Nephron (organoid): ENCODE measurements around the gene SORCS2.
A peak's percentile ranks its signal among the peaks of the same experiment; 100 is the strongest.

Experiments
- H3K27ac Mint-ChIP-seq, 3 experiments: 2 replicates each; pipeline ENCODE4 v1.8.0; 2020; ENCODE audit warnings: mixed read lengths in 3 of 3, mild to moderate bottlenecking in 2 of 3, moderate library complexity in 1 of 3
- H3K27me3 Mint-ChIP-seq: 2 replicates; pipeline ENCODE4 v1.8.0; 2021; ENCODE audit warnings: low read depth, mild to moderate bottlenecking, moderate library complexity, mixed read lengths
- H3K36me3 Mint-ChIP-seq: 2 replicates; pipeline ENCODE4 v1.8.0; 2020; ENCODE audit warnings: low read depth, mixed read lengths
- H3K4me1 Mint-ChIP-seq: 2 replicates; pipeline ENCODE4 v1.8.0; 2020; ENCODE audit warnings: mixed read lengths
- H3K4me3 Mint-ChIP-seq, 3 experiments: 2 replicates each; pipeline ENCODE4 v1.8.0; 2020; ENCODE audit warnings: mild to moderate bottlenecking in 3 of 3, mixed read lengths in 3 of 3, moderate library complexity in 2 of 3
- H3K9me3 Mint-ChIP-seq: 2 replicates; pipeline ENCODE4 v1.8.0; 2020; ENCODE audit warnings: mixed read lengths
- TF ChIP-seq, protein P1 (sequence below), 3 experiments: fragments of 200-600 bp; sonication (generic); IDR thresholded peaks; one replicate each; pipeline ENCODE4 v1.5.0; 2021; ENCODE audit warnings: antibody characterized with exemption in 3 of 3; ENCODE audit not compliant: unreplicated experiment in 3 of 3

SORCS2 gene

DNA sequence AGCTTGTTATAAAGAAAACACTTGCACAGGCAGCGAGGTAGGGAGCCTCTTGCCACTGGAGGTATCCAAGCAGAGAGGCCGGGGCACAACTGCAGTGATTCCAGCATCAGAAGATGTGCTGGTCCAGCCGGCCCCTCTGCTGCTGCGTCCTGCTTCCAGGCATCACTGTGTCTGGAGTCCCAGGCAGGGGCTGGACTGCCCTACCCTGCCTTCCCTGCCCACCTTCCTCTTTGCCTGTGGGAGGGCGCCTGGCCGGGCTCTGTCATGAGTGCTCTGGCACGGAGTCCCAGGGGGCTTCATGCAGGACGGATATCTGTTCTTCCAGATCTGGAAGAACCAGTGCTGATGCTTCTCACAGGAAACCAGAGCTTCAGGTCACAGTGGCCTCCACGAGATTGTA, 430.0 kb downstream of the SORCS2 start:
- H3K27me3 Mint-ChIP-seq = no peaks in the 10 kb centered on the region
- H3K27ac Mint-ChIP-seq = no peak overlapping the region
- peaks cover 17% of the 10 kb centered on the region for H3K4me1 Mint-ChIP-seq
- no peaks in the 10 kb centered on the region for H3K36me3 Mint-ChIP-seq
- no peaks in the 10 kb centered on the region for H3K9me3 Mint-ChIP-seq
- H3K4me3 Mint-ChIP-seq = no peak overlapping the region
- TF ChIP-seq, protein P1, sequence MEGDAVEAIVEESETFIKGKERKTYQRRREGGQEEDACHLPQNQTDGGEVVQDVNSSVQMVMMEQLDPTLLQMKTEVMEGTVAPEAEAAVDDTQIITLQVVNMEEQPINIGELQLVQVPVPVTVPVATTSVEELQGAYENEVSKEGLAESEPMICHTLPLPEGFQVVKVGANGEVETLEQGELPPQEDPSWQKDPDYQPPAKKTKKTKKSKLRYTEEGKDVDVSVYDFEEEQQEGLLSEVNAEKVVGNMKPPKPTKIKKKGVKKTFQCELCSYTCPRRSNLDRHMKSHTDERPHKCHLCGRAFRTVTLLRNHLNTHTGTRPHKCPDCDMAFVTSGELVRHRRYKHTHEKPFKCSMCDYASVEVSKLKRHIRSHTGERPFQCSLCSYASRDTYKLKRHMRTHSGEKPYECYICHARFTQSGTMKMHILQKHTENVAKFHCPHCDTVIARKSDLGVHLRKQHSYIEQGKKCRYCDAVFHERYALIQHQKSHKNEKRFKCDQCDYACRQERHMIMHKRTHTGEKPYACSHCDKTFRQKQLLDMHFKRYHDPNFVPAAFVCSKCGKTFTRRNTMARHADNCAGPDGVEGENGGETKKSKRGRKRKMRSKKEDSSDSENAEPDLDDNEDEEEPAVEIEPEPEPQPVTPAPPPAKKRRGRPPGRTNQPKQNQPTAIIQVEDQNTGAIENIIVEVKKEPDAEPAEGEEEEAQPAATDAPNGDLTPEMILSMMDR (IDR thresholded peaks at IDR 0.05; ENCODE audit: unreplicated experiment in 3 of 3) = no peak

DNA sequence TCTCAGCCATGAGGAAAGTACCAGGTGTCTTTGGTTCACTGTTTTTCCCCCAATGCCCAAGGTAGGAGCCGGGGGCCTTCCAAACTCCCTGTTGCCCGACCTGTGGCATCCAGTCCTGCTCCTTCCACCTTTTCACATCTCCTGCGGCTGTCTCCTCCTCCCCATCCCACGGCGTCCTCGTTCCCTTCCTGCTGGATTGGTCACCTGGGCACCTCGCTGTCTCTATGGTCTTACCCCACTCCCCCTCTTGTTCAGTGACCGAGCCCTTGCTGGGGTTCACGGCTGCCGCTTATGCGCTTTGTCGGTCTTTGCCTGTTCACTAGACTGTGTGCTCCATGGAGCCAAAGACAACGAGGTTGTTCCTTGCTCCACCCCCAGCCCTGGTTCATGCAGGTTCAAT, 431.1 kb downstream of the SORCS2 start:
- Mint-ChIP-seq H3K36me3 (no peaks in the 10 kb centered on the region), H3K4me1 (peaks cover 24% of the 10 kb centered on the region), H3K27me3 (peaks cover 1% of the 10 kb centered on the region), H3K27ac (no peak overlapping the region), H3K4me3 (no peak overlapping the region), H3K9me3 (no peaks in the 10 kb centered on the region)
- TF ChIP-seq, protein P1 (IDR thresholded peaks at IDR 0.05; ENCODE audit: unreplicated experiment in 3 of 3) = no peak

DNA sequence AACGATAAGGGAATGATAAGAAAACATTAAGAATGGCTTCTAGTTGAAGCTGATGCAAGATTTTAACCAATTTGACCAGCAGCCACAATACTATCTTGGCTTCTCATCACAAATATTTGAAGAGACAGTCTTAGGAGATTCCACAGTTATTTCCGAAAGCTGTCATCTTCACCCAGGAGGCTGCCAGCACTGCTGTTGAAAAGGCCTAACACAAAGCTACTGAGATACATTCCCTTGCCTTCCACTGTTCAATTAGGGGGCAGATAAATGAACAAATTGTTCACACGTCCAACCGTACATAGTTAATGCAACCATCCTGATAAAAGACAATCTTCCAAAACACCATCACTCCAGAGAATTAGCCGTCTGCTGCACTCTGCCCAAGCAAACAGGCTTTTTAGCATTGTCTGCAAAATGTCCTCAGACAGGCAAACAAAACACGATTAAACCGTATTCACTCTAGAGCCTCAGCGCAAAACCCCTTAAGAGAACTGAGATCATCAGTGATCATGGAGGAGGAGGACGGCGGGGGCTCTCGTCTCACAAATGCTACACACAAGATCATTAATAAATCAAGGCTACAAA, 432.1 kb downstream of the SORCS2 start:
- H3K9me3 Mint-ChIP-seq = no peaks in the 10 kb centered on the region
- peaks cover 3% of the 10 kb centered on the region for H3K27me3 Mint-ChIP-seq
- H3K4me3 Mint-ChIP-seq = no peak overlapping the region
- no peaks in the 10 kb centered on the region for H3K36me3 Mint-ChIP-seq
- peaks cover 24% of the 10 kb centered on the region for H3K4me1 Mint-ChIP-seq
- TF ChIP-seq, protein P1 (IDR thresholded peaks at IDR 0.05; ENCODE audit: unreplicated experiment in 3 of 3) = no peak
- H3K27ac Mint-ChIP-seq = no peak overlapping the region

DNA sequence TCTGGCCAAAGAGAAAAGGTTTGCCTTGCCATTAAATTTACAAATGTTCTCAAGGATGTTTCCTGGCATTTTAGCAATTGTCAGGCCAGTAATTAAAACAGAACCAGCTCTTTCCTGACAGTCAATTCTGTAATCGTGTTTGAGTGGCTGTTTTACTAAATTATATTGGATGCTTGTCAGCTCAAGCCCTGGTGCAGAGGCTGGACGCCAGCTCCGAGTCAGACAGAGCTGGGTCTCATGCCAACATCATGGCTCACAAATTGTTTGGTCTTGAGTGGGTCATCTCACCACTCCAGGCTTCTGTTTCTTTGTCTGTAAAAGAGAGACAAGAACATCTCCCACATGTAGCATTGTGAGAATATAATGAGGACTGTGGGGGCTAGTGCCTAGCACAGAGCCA, 432.7 kb downstream of the SORCS2 start:
- H3K36me3 Mint-ChIP-seq = no peaks in the 10 kb centered on the region
- H3K27me3 Mint-ChIP-seq = peaks cover 3% of the 10 kb centered on the region
- no peak overlapping the region for H3K27ac Mint-ChIP-seq
- TF ChIP-seq, protein P1 (IDR thresholded peaks at IDR 0.05; ENCODE audit: unreplicated experiment in 3 of 3) = no peak
- no peaks in the 10 kb centered on the region for H3K9me3 Mint-ChIP-seq
- H3K4me1 Mint-ChIP-seq = peaks cover 24% of the 10 kb centered on the region
- H3K4me3 Mint-ChIP-seq = no peak overlapping the region

DNA sequence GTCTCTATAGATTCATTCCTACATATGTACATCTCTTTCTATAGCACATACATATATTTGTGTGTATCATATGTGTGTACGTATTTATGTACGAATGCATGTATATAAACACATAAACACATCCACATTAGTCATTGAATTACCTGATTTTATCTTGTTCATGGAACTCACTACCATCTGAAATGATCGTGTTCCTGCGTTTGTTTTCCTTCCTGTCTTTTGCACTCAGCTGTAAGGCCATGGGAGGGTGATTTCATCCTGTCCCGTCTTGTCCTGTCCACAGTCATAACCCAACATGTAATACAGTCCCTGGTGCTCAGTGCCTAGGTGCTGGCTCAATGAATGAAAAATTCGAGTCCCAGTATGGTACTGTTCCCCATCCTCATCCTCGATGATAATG, 434.2 kb downstream of the SORCS2 start:
- Mint-ChIP-seq H3K27ac (peak overlapping the region in 1 of 3 experiments; percentile 5), H3K4me1 (peaks cover 31% of the 10 kb centered on the region), H3K9me3 (no peaks in the 10 kb centered on the region), H3K4me3 (no peak overlapping the region), H3K27me3 (peaks cover 11% of the 10 kb centered on the region), H3K36me3 (no peaks in the 10 kb centered on the region)
- TF ChIP-seq, protein P1 (IDR thresholded peaks at IDR 0.05; ENCODE audit: unreplicated experiment in 3 of 3) = no peak
